ENCODE results near the gene HDDC2.

Gene HDDC2

DNA sequence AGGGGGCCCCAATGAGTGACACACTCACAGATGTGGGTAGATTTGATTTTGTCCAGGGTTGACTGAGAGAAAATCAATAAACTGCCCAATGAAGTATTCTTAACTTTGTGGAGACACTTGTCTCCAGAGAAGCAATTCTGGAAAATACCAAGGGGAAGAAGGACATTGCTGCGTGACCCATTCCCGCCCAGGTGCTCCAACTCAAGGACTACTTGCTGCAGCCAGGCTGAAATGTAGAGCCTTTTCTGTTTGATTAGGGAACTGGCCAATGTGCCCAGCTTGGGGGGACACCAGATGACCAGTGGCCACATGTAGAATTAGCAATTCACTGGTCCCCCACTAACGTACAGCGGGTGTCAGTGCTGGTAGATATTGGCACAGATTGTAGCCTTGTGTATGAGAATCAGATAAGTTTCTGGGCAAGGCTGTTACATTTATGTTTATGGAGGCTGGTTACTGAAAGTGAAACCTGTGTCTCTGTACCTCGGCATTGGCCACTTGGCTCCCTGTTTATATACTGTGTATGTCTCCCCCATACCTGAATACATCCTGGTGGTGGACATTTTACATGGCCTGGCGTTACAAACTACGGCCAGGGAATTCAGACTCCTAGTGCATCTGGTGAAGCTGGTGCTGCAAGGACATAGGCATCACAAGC, 32.3 kb downstream of the HDDC2 start:
- DNase-seq (ENCODE audit: low read depth) = no peak

DNA sequence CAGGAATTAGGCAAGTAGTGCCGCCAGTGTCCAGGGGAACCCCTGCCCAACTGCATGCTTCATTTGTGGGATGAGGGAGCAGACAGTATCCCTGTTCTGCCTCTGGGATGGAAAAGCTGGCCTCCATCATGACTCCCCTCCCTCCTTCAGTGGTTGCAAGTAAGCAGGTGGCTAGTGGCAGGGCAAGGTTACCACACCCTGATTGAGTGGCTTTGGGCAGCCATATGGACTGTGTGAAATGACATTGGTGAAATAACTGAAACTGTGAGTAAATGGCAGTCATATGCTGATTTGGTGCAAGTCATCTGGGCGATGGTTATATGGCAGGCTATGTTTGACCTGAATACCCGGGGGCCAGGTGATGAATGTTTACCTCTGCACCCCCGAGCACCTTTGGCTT, 33.0 kb downstream of the HDDC2 start:
- no peak for DNase-seq (ENCODE audit: low read depth)

DNA sequence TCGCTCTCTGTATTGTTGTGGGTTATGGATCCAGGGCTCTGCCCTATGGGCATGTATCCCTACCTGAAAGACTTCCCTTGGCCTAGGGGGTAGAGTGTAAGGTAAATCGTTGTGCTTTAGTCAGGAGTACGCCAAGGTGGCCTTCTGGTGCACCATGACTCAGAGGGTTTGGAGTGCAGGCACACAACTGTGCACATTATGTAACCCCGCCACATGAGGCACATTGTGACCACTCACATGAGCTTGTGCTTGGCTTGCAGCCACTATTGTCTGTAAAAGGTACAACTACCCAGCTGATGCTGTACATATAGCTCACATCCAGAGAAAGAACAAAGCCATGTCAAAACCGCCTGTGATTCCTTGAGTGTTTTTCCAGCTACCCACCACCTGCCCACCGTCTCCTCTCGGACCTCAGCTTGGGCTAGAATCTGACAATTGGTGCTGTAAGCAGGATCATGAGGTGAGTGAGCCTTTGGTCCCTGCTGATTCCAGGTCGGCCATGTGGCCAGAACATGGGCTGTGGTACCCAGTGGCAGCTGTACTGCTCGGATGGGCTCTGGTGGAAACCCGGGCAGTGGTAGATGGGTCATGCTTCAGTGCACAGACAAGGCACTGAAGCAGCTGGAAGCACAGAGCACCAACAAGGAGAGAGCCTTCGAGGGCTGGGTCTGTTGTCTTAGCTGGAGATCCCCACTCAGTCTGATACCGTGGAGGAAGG, 33.8 kb downstream of the HDDC2 start:
- no peak for DNase-seq (ENCODE audit: low read depth)

DNA sequence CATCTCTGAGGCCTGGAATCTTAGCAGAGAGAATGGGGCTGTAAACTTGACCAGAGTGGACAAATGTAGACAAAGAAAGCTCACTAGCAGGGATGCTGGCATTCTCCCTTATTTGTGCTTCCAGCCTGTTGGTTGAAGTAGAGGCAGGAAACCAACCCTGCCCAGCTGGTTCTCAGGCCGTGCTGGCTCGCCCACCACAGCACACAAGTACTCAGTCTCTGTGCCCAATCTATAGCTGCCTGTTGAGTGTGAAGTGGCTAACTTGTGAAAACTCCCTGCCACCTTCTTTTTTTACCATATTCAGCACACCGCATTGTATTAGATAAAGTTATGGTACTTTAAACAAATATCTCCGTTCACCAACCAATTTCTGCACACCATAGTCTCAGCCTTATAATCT, 37.3 kb downstream of the HDDC2 start:
- DNase-seq (ENCODE audit: low read depth) = no peak

DNA sequence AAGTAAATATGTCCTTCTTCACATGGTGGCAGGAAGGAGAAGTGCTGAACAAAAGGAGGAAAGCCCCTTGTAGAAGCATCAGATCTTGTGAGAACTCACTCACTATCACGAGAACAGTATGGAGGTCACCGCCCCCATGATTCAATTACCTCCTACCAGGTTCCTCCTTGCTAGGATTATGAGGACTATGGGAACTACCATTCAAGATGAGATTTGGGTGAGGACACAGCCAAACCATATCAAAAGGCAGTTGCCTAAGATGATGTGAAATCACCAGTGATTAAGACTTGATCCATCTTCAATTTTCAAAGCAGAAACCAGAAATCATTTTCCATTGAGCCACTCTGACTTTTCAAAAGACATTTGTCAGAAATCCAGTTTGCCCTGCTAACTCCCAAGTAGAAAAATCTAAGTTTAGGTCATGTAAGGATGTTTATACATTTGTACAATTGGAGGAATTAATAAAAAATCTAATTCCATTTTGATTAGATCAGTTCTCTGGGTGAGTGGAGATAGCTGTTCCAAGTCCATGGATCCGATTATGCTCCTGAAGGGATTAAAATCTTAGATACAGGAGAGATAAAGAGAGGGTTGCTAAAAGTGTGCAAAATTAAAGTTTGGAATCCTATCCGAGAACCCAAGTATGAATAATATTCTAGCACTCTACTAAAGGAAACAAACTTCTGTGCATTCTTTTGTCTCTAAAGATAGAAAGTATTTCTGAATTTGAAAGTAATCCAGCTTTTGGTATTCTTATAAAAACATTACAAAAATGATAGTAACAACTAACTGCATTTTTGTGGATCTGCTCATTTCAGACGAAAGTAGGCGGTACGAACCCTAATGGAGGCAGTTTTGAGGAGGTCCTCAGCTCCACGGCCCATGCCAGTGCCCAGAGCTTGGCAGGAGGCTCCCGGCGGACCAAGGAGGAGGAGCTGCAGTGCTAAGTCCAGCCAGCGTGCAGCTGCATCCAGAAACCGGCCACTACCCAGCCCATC, 39.5 kb downstream of the HDDC2 start:
- no peak for DNase-seq (ENCODE audit: low read depth)

DNA sequence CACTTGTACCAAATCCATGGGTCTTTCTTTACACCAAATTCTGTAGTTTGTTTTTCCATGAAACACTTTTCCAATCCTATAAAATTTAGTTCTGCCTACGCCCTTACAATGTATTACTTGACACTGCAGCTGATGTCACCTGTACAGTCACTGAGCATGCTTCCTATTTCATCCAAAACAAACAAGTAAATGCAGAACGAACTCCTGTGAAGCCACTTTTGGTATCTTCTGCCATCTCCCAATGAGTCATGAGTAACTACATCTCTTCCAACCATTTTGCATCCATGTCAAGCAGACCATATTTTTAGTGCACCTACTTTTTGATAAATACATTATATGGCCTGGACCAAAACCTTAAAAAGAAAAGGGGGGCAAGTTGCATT, 42.4 kb downstream of the HDDC2 start:
- no peak for DNase-seq (ENCODE audit: low read depth)

DNA sequence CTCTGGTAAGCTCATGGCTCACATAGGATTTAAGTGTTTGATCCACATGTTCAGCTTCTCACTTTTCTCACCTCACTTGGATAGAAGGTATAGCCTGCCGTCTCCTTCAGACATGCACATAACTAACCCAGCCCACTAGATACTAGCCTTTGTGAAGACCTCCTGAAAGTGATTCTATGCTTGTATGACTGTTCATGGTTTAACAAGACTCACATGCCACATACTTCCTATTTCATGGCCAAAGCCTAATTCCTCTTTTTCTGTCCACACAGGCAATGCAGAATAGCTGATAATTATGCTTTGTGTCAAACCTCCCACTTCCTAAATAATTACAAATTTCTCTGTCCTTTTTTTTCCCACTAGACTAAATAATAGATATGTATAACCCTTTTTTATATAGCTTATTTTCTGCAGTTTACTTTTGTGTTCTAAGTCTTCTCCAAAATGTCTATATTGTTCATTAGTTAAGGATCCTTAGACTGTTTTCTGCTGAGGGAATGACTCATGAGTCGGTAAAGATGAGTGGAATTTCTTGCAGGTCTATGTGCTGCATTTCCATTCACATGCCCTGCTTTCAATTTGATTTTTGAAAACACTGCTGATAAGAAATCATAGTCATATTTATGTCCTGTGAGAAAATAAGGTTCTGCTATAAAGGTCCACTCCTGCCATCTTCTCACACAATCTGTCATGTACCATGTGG, 43.0 kb downstream of the HDDC2 start:
- DNase-seq (ENCODE audit: low read depth) = no peak

DNA sequence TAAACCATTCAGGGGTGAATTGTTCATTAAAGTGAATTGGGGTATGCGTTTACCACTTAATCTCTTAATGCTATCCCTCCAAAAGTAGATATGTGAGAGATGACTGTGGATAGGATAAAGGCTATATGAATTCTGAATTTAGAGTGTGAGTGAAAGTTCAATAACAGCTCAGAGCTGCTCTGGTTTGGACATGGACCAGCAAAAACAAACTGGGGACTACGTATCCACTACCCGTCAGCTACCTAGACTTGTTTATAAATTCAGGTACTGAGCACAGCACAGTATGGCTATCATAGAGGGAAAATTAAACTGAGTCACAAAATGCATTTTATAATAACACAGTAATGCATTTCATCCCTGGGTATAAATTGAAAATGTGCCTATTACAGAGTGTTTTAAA, 44.4 kb downstream of the HDDC2 start:
- DNase-seq (ENCODE audit: low read depth) = no peak

DNA sequence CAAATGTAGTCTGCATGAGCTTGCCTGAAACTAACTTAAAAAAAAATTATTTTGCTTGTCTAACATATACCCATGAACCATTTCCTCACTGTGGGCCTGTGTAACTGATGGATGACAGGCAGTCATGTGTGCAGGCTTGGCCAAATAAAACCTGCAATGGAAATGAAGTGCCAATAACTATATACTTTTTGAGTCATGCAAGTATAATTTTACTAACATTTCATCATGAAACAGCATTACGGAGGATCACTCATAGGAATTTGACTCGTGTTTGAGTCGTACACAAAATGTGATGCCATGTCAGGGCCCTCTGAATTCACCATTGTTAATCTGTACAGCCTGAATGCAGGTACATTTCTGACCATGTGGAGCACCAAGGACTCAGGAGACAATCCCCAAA, 46.6 kb downstream of the HDDC2 start:
- DNase-seq (ENCODE audit: low read depth) = no peak

DNA sequence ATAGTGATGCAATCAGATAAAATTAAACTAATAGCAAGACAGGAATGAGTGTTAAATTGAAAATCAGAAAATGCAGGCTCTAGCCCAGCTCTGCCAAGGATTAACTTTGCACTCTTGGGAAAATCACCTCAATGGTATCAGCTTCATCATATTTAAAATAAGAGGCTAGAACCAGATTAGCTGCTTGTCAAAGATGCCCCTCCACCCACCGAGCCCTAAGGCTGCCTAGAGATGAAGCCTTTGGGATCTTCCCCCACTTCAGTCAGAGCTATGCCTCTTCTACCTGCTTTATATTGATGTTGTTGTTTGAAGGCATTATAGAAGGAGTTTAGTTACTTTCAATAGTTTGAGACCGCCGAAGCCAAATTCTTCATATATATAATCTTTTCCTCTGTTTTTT, 47.4 kb downstream of the HDDC2 start:
- DNase-seq (ENCODE audit: low read depth) = no peak

DNA sequence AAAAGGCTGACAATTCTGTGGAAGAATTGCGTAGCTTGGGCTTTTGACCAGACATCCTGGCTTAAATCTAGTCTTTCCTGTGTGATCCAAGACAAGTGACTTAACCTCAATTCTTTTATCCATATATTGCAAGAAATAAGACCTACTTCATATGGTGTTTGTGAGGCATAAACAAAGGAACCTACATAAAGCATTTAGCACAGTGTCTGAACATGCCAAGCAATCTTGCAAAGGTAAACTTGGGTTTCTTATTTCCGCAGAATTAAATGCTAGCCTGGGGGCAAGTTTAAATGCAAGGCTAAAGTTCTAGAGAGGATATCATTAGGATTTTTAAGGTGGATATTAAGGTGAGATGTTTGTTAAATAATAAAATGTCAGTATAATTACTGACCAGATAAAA, 47.9 kb downstream of the HDDC2 start:
- DNase-seq (ENCODE audit: low read depth) = no peak

DNA sequence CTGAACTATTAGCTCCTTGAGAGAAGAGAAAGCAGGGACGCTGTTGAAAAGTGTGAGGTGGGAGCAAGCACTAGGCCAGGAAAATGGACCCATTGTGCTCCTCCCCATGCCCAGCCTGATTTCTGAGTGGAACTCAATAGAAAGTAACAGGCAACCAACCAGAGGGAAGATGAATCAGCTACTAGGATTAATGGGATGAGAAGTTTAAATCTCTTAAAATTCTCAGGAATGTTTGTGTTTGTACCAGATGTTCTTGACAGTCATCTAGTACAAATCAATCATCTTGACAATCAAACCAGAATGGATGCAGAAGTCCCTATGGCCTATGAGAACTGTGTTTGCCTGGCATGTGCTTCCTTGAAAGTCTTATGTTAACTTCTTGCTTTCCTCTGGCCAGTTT, 48.9 kb downstream of the HDDC2 start:
- DNase-seq (ENCODE audit: low read depth) = no peak

DNA sequence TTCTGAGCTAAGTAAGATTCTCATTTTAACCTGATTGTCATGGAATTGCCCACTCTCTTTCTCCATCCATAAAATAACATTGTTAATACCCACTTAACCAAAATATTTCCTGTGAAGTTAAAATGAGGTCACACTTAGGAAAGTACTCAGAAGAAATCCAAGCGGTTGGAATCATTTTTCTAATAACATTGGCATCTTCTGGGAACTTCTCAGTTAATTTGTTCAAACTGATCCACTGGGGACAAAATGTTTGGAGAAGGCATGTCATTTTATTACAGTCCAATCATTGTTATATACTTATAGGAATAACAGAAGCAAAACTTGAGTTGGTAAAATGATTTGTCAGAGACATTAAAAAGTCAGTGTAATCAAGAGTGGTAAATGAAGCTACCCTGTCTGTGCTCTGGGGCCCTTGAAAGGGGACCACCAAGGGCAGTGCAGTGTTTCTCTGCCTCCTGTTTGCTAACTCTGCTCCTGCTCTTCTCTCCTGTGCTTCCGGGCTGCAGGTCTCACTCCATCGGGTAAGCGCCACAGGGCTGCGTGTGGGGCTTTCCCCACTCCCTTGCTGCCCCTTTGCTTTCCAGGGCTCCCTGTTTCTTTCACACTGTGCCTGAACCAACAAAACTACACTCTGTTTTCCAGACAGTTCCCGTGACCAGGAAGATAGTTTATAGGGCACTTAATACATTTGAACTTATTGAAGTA, 50.1 kb downstream of the HDDC2 start:
- no peak for DNase-seq (ENCODE audit: low read depth)

DNA sequence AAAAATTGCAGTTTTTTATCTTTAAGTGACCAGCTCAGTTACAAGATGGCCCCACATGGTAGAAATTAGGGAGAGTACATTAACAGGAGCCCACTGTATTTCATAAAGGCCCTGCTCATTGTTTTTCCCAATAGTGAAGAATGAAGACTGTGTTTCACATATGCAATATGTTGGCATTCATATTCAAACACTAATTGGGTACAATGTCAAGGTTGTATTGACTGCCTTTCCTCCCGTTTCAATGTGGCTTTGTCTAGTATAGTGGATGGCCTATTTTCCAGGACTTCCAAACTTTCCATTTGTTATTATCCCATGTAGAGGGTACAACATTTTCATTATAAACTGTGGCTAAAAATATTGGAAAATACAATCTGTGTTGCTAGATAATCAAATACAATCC, 51.3 kb downstream of the HDDC2 start:
- no peak for DNase-seq (ENCODE audit: low read depth)

DNA sequence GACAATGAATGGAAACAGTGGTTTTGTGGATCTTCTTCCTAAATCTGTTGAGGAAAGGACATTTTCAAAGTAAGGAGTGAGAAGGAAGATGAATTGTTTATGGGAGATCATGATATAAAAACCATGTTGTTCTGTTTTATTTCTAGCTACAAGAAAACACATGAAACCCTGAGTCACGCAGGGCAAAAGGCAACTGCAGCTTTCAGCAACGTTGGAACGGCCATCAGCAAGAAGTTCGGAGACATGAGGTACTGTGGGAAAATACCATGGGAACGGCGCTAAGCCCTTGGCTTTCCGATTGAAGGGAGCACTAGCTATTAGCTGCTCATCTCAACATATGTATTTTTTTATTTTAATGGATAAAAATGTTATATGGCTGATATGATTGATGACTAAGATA, 53.6 kb downstream of the HDDC2 start:
- DNase-seq (ENCODE audit: low read depth) = no peak

DNA sequence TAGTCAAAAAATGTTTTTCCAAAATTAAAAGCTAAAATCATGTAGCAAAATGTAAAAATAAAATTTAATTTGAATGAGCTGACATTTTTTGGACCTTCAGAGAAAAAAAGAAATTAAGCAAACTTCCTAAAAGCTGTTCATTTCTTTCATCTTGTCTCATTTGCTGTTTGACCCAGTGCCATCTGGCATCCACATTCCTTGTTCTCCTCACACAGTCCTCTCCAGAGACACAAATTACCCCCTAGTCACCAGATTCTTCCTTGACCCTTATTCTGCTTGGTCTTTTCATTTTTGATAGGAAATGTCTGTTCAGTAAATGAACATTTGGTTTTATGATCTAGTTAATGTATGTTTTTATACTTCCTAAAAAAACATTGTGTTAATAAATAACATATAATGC, 55.2 kb downstream of the HDDC2 start:
- DNase-seq (ENCODE audit: low read depth) = no peak

DNA sequence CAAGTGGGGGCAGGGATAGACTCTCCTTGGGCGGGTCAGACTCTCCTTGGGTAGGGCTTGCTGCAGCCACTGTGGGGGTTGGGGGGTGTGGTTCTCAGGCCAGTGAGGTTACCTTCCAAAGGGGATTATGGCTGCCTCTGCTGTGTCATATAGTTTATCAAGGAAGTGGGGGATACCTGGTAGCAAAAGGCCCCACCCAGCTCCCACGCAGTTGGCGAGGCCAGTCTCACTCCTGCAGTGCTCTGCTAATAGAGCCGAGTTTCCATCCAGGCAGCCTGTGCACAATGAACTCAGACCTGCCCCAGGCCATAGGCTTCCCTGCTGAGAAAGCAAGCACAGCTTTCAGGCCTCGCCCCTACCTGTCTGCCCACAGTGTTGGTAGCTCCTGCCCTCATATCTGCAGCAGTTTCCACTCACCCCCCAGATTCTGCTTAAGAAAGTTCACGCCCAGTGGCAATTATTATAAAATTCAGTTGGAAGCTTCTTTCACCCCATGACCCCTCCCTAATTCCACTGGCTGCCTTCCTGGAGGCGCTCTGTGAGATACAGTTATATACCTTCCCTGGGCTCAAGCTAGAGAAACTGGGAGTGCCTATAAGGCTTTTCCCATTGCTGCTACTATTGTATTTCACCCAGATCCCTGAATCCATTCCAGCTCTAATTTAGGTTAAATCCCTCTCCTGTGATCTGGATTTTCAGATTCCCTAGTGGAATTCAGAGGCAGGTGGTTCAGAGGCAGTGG, 56.1 kb downstream of the HDDC2 start:
- no peak for DNase-seq (ENCODE audit: low read depth)

DNA sequence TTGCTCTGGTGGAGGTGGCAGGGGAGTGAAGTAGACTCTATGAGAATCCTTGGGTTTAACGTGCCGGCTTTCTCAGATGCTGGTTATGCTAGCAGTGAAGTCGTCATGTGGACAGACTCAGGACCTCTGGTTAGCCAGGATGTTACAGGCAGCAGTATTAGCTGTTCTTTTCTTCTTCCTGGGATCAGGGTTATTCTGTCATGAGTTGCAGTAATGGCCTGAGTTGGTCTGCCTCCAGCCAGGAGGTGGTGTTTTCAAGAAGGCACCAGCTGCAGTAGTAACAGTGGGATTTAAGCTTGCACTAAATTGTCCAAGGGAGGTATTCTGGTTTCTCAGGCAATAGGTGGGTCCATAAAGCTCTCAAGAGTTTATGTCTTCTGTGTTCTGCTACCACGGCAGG, 56.7 kb downstream of the HDDC2 start:
- no peak for DNase-seq (ENCODE audit: low read depth)

DNA sequence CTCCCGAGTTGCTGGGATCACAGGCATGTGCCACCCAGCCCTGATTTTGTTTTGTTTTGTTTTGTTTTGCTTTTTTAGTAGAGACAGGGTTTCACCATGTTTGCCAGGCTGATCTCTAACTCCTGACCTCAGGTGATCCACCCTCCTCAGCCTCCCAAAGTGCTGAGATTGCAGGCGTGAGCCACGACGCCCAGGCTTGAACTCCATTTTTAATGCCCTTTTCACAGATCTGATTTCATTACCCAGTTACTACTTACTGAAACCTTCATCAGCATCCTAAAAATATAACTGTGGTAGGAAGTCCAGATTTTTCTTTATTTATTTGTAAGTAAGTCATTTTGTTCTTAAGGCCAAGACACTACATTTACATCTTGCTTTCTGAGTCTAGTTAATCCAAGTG, 64.0 kb downstream of the HDDC2 start:
- DNase-seq (ENCODE audit: low read depth) = no peak

DNA sequence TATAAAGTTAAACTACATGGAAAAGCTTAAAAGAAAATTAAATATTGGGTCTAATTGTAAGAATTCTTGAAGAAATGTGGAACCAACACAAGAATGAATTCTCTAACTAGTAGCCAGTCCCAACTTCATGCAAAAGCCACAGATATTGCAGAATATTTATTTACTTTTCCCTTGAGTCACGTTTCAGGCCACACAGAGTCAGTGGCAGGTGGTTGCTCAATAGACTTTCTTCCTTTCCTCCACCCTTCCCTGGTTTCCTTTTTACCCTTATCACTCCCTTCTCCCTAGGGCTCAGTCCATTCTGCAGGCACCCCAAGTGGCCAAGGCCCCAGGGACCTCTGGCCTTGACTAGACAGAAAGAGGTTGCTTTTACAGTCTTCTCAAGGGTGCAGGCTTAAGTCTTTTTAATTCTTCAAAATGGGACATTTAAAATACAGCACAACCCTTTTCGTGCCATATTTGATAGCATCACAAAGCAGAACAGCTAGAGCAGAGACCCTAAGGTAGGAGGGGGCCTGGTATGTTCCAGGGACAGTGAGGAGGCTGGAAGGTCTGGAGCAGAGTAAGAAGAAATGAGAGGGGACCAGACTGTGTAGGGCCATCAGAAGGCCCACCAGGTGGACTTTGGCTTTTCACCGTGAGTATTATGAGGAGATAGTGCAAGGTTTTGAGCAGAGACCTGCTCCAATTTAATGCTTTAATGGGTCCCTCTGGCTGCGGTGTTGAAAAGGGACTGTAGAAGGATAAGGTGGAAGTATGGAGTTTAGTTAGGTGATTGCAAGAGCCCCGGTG, 65.0 kb downstream of the HDDC2 start:
- DNase-seq (ENCODE audit: low read depth) = no peak
